HEK293 (cell line): ENCODE data around the gene FSIP1.

ENCODE experiments used
- TCF7L2 ChIP-seq: IDR thresholded peaks from 2 replicates; pipeline ENCODE4 v1.6.1; 2011; ENCODE audit warnings: low read depth, mild to moderate bottlenecking, inconsistent platforms, low read length, moderate library complexity, borderline replicate concordance
- ZNF398 ChIP-seq: fragments of 450-650 bp; formaldehyde crosslinking; IDR thresholded peaks from 2 replicates; pipeline ENCODE4 v1.5.1; 2017; ENCODE audit warnings: missing biosample characterization, missing genetic modification characterization

DNA sequence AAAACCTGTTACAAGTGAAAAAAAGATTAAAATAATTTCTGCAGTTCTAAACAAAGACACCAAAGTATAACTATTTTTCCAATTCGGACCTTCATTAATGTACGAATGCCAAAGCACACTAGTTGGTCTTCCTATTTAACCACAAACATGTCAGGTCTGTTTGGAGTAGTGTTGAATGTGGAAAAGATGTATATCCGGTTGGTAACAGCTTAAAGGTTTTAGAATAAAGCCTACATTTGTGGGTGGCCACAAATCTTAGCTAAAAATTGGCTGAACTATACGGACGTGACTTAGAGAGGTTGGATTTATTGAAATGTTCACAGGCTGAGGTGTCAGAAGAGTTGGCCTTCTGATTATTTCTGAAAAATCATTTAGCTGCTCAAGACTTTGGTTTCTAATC lies 78.4 kb downstream of the FSIP1 start:
- TF ChIP-seq ZNF398 (tag by site-specific recombination) (no peak), TCF7L2 (no peak)
